ENCODE data around the gene LCA5.
"Not testable (repeated sequence)": the region's sequence is repeated elsewhere in the genome, so short reads cannot be mapped to it uniquely, and the experiment has no call there.

Gene LCA5

DNA sequence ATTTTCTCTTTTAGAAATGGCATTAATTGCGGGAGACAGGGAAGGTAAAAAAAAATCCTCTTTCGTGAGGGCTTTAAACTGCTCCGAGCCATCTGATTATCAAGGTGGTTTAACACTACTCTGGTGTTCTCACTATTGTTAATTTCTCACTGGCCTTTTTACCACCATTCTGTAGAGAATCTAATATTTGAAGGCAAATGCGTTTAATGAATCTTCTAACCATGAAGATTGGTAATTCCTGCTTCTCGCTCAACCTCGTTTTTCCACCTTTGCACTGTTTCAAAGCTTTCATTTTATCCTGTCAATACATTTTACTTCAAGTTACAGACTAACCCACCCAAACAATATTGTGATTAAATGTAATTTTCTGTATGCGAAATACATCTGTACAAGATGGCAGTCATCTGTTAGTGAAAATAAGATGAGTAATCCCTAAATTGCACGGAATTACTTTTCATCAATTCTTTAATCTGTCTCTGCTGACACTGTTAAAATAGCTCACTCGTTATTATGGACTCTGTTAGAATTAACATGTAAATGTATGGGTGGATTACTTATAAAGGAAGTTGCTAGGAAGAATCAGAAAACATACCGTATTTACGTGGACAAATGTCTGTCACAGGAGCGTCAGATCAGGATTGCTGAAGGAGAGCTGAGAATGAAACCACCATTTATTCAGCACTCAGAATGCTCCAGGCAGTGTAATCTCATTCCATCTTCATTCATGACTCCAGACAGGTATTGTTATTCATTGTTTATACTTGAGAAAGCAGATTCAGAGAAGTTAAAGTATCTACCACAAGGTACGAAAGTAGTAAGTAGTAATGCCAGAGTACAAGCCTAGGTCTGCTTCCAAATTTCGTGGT is 1.1 kb upstream of the LCA5 start:
- DNase-seq (ENCODE audit: low read depth): no peak

DNA sequence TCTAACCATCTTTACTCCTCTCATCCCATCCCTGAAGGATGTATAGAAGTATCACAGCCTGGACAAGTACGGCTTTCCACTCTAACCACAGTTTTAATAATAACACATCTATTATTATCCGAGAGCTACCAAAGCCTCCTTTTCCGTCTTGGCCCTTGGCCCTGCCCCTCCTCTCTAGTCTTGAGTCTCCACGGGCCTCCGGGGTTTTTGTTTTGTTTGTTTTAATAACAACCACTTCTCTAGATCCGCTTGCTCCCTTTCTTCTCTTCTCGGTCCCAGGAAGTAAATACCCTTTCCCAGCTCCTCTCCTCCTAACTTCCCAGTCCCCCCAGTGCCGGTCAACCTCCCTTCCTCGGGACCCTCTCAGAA is 661 bp downstream of the LCA5 start:
- no peak for DNase-seq (ENCODE audit: low read depth)

DNA sequence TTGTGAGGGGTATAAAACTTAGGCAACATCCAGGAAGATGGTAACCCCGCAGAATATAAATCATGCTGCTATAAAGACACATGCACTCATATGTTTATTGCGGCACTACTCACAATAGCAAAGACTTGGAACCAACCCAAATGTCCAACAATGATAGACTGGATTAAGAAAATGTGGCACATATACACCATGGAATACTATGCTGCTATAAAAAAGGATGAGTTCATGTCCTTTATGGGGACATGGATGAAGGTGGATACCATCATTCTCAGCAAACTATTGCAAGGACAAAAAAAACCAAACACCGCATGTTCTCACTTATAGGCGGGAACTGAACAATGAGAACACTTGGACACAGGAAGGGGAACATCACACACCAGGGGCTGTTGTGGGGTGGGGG is 7.7 kb downstream of the LCA5 start:
- not testable (repeated sequence) for DNase-seq (ENCODE audit: low read depth)

DNA sequence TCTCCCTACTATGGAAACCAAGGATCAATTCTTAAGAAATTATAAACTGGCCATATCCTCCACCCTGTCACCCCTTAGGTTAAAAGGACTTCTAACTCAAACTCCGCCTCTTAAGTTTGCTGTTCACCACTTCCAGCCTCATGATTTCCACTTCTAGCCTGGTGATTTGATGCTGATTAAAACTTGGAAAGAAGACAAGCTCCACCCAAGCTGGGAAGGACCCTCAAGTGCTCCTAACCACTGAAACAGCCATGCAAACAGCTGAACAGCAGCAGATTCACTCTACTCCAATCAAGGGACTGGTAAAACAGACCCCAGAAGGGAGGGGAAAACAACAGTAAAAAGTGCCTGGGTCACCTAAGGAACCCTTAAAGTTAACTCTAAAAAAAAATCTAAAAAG is 10.3 kb downstream of the LCA5 start:
- DNase-seq (ENCODE audit: low read depth): no peak

DNA sequence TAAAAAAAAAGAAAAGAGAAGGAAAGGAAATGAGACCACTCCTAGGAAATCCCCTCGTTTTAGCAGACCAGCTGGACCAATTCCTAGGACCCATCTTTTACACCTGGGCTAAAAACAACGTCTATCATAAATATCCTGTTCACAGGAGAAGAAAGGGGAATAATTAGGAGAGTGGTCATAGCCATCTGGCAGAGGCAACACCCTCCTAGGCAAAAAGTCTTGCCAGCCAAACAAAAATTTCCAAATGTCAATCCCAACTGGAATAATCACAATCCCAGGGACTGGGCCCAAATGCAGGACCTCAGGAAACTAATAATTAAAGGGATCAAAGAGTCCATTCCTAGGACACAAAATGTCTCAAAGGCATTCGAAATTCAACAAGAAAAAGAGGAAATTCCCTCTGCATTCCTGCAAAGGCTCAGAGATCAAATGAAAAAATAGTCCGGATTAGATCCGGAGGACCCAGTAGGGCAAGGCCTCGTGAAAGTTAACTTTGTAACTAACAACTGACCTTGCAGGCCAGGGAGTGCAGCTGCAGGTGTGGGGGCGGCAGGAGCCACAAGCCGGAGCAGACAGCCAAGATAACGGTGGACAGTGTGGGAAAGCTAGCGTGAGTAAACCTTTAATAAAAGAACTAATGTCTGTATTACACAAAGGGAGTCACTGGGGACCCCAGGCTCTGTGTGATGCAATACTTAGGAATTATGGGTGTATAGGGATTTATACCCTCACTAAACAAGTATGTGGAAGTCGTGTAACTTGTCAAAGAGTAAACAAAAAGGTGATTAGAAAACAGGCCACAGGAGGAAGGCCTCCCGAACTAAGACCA is 11.7 kb downstream of the LCA5 start:
- no peak for DNase-seq (ENCODE audit: low read depth)

DNA sequence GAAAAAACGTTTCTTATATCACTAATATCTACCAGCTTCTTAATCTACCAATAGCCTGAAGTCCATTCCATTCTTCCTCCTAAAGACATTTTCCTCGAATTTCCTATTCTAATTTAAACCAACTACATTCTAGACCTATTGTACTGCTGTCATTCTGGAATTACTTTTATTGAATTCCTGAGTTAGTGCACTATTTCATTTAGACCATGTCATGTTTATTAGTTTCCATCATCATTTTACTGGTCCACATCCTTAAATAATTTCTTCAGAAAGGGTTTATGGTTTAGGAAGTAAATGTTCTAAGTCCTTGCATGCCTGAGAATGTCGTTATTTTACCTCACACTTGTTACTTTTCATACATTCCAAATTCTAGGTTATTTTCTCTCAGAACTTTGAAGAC is 13.2 kb downstream of the LCA5 start:
- no peak for DNase-seq (ENCODE audit: low read depth)

DNA sequence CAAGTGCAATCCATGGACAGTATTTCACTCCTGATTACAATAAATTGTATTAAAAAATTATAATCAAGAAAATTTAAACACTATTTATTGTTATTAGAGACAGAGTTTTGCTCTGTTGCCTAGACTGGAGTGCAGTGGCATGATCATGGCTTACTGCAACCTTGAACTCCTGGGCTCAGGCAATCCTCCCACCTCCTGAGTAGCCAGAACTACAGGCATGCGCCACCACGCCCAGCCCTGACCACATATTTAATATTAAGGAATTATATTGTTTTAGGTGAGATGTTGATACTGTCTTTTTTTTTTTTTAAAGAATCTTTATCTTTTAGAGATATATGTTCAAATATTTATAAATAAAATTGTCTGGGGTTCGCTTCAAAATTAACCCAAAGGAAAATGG is 14.6 kb downstream of the LCA5 start:
- DNase-seq (ENCODE audit: low read depth): no peak

DNA sequence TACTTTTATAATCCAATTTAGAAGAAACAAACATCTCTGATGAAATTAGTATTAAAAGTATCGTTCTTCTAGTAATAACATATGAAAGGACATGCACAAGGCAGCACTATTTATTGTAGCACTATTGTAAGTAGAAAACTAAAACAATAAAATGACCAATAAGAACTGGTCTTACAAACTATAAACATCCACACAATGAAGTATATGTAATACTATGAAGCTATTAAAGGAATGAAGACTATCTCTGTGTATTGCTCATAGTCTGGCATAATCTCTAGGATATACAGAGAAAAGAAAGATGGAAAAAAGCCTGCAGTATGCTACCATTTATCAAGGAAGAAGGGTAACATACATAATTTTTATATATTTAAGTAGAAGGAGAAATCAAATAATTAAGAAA is 16.7 kb downstream of the LCA5 start:
- no peak for DNase-seq (ENCODE audit: low read depth)

DNA sequence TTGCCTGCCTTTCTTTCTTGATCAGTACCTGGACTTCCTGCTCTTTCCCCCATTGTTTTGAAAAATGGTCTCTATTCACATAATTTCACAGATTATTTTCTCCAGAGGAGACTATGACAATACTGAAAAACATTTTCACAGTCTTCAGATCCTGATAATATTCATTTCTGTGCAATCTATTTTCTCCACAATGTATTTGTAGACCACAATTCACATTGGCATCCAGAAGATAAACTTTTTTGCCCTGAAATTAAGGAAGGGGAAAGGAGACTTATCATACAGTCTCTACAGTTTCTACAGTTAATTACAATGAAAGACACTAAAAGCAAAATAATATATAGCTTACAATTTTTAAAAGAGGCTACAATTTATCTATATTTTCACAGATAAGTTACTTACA is 18.4 kb downstream of the LCA5 start:
- DNase-seq (ENCODE audit: low read depth): no peak

DNA sequence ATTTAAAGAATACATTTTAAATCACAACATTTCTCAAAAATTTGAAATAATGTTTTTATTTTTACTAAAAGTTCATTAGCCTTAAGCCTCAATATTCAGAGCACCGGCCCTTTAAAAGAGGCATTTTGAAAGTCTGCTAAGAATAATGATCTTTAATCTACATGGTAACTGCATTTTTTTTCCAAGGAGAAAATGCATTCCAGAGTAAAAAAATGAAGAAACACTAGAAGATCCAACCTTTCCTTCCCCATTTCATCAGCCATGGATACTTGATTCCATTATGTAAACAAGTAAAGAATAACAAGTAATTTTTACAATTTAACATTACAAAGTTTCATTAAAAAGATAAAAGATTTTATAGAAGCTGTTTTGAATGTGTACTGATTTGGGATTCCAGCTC is 21.8 kb downstream of the LCA5 start:
- DNase-seq (ENCODE audit: low read depth): no peak

DNA sequence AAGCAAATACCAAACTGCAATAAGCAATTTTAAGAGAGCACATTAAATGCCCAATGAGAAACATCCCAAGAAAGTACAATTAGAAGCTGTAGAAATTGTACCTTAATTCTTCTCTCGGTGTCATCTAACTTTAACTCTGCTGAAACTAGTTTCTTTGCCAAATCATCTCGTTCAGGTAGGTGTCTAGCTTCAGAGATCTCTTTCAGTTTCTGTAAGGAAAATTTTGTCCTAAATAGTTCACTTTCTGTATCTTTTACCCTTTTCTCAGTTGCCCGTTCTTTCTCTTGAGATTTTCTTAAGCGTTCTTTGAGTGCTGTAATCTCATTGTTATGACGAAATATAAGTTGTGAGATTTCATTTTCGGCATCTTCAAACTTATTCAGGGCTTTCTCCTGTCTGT is 24.1 kb downstream of the LCA5 start:
- DNase-seq (ENCODE audit: low read depth): no peak

DNA sequence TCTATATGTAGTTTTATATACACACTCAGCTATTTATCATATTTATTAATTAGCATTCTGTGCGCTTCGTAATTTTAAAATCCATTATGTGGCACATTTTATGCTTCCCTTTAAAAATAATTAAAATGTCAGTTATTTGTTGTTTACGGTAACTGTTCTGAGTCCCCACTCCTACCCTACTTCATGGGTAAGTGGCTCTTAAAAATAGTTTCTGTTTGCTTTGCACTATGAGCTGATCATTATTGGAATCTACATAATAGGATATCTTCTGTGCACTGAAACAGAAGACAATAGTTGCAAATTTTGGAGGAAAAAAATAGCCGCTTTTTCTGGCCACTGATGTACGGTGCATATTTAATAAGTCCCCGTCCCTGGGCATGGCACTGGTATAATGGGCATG is 25.2 kb downstream of the LCA5 start:
- DNase-seq (ENCODE audit: low read depth): no peak

DNA sequence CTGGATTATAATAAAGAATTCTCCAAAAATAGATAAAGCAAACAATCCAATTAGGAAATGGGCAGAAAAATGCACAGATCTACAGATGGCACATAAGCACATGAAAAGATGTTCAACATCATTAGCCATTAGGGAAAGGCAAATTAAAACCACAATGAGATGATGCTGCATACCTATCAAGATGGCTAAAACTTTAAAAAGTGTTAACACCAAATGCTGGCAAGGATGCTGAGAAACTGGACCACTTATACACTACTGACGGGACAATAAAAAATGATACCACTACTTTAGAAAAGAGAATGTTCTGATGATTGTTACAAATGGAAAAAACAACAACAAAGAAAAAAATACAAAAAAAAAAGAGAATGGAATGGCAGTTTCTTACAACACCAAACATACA is 26.5 kb downstream of the LCA5 start:
- DNase-seq (ENCODE audit: low read depth): no peak

DNA sequence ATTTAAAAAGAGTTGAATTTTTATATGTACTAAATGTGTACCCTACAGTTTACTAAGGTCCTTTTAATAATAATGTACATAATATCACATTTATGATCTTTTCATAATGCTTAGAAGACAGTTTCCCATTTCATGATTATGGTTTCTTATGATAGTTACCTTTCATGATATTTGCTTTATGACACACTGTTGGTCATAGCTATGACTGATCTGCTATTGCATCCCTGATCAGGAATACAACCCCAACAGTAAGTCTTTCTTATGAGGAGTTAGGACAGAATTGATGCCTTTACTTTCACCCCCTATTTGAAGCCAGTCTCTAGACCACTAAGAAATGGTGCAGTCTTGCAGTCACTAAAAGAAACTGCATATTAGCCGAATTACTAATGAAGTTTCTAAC is 31.0 kb downstream of the LCA5 start:
- no peak for DNase-seq (ENCODE audit: low read depth)

DNA sequence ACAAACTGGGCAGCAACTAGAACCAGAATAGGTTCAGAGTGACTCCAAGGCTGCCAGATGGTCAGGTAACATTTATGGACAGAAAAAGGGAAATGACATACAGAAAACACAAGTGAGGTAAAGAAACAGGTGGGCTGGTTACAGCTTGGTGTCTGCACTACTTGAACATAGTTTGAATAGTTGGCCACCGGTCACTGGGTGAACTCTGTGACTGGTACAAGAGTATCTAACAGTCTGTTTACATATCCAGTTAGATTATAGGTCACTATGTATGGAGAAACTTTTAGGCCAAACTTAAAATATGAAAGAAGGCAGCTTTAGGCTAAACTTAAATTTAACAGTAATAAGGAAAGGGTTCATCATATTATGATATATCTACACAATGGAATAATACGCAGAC is 32.9 kb downstream of the LCA5 start:
- no peak for DNase-seq (ENCODE audit: low read depth)

DNA sequence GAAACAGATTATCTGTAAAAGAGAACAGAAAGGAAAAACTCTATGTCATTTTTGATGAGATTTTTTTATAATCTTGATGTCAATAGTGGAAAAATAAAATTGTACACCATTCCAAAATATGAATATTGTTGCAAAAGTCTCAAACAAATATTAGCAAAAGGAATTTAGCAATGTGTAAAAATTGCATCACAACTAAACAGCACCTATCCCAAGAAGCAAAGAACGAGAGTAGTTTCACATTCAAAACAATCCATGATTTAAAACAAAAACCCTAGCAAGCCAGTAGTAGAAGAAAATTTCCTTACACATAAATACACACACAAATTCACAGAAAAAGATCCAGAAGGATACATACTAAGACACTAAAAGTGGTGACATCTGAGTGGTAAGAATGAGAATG is 38.4 kb downstream of the LCA5 start:
- DNase-seq (ENCODE audit: low read depth): no peak

DNA sequence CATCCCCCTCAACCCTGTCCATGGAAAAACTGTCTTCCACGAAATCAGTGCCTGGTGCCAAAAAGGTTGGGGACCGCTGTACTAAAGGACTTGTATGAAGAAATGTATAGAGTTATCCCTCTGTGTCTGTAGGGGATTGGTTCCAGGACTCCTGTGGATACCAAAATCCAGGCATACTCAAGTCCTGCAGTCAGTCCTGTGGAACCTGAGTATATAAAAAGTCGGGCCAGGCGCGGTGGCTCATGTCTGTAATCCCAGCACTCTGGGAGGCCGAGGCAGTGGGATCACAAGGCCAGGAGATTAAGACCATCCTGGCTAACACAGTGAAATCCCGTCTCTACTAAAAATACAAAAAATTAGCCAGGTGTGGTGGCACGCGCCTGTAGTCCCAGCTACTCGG is 42.0 kb downstream of the LCA5 start:
- no peak for DNase-seq (ENCODE audit: low read depth)

DNA sequence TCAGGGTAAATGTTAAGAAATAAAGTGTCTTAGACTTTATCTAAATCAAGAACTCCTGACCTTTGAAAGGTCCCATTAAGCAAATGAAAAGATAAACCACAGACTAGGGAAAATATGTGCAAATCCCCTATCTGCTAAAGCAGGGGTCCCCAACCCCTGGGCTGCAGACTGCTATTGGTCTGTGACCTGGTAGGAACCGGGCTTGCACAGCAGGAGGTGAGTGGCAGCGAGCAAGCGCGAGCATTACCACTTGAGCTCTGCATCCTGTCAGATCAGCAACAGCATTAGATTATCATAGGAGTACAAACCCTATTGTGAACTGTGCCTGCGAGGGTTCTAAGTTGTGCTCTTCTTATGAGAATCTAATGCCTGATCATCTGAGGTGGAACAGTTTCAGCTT is 42.4 kb downstream of the LCA5 start:
- DNase-seq (ENCODE audit: low read depth): no peak

DNA sequence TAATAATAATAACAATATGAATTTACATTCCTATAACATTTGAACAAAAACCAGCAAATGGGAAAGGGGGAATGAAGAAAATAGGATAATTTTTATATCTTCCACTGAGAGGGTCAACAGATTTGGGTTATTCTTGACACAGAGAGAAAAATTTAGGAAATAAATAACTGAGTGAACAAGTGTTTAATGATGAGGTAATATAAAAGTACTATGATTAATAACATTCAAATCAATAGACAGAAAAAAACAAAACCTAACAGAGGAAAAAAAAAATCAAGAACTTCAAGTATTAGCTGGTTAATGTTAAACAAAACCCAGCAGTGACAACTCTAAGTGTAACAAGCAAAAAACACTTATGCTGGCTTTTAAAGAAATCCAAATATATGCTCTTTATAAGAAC is 66.5 kb downstream of the LCA5 start:
- DNase-seq (ENCODE audit: low read depth): no peak

DNA sequence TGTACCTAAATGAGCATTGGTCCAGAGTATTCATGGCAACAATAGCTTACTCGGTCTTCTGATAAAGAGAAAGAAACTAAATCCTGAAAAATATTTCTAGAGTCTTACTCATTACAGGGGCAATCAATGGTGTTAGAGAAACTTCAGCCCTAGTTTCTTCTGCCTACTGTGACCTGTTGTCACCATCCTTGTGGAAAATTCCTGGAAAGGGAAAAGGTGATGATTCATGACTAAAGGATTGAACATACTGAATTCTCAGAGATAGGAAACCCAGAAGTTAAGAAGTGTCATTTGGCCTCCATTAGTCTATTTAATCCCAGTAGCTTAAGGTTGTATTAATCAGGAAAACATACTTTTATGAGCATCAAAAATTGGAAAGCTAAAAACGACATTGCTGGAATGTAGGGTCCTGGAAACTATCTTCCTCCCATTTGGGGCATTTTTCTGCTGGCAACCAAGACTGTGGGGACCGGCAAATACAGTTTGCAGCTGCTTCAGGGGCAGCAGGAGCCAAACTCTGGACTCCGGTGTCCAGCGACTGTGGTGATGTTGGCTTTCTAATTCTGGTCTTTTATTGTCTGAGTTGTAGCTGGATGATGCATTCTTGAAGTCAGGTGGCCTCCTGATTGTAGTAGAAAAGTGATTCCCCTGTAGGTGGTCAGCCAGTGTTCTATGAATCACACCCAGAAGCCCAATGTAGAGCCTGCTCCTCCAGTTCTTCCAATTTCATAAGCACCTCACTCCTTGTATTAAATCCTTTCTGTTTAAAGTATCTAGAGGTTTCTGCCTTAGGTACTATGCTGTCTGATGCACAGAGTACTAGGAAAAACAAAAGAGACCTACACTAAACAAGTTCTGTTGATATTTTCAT is 67.6 kb downstream of the LCA5 start:
- no peak for DNase-seq (ENCODE audit: low read depth)

DNA sequence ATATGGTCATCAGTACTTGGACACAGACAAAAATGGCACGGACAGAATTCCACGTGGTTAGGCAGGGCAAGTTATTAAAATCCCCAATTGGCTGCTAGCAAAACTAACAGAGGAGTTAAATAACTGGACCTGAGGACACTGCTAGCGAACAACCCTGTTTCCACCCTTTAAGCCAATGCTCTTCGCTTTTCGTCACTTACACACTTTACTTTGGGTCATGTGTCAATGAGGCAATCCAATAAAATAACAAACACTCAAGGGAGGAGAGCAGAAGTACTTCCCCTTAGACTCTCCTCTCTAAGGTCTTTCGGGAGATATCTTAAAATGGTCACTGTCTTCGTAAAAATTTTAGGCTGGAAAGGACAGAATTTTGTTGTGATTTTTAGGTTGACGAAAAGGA is 68.6 kb downstream of the LCA5 start:
- DNase-seq (ENCODE audit: low read depth): no peak

DNA sequence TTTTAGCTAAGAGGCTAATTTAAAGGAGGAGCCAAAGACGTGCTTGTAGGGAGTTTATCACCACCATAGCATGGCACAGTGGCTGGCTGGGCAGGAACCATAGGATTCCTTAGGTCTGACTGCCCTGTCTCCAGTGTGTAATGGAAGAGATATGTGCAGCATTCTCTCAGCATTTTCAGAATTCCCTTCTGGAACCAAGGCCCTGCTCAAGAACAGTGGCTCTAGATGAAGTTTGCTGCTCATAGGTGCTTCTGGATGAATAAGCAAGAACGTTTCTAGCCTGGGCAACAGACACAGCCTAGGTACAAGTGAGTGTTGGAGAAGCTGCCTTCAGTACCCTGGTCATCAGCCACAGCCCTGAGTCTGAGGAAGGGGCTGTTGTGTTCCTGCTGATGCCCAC is 69.1 kb downstream of the LCA5 start:
- DNase-seq (ENCODE audit: low read depth): no peak

DNA sequence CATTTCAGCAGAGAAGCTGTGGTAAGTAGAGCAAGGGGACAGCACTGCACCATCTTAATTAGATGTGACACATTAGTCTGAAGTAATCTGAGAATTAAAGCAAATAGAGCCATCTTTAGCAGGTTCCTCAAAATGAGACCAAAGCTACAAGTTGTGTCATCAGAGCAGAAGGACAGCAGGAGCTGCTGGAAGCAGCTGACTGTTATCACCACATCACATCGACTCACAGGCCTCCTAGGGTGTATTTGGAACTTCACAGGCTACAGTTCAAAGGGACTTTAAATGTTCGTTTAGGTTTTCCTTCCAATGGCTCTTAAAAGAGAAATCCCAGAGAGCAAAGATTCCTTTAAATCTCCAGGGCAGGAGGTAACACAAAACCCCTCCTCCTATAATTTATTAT is 69.5 kb downstream of the LCA5 start:
- DNase-seq (ENCODE audit: low read depth): no peak

All from stimulated activated CD8-positive, alpha-beta memory T cell treated with anti-CD3 and anti-CD28 coated beads, Interleukin-15, amount 100 ng/mL, for 1 hour (primary cell).